Limb (tissue), 2 donors: ENCODE measurements around the gene OTP.
"Not testable (repeated sequence)": the region's sequence is repeated elsewhere in the genome, so short reads cannot be mapped to it uniquely, and the experiment has no call there.

ENCODE experiments used
- DNase-seq, 2 donors: peaks; one replicate each; pipeline ENCODE4 v3.0.0-alpha.2; 2016; ENCODE audit errors: extremely low spot score in 2 of 2

OTP gene

GRCh38 chr5:77616920-77617319, 21.6 kb downstream of the OTP start:
- DNase-seq, result no peak

- not testable (repeated sequence) for DNase-seq
These were observed 29.6 kb downstream of the OTP start for GRCh38 chr5:77608927-77609326.

- no peak for DNase-seq
These were observed 31.2 kb downstream of the OTP start for GRCh38 chr5:77607324-77607723.

- DNase-seq, result no peak
These were observed 32.2 kb downstream of the OTP start for GRCh38 chr5:77606279-77606678.

GRCh38 chr5:77599679-77600078, 38.8 kb downstream of the OTP start:
- DNase-seq, result no peak

- DNase-seq, result no peak
These were observed 48.2 kb downstream of the OTP start for GRCh38 chr5:77590347-77590746.

- DNase-seq, result no peak
These were observed 50.3 kb downstream of the OTP start for GRCh38 chr5:77588175-77588574.

GRCh38 chr5:77586101-77586500, 52.4 kb downstream of the OTP start:
- DNase-seq, result no peak

GRCh38 chr5:77582143-77582542, 56.4 kb downstream of the OTP start:
- DNase-seq, result not testable (repeated sequence)
